Neural cell (in vitro differentiated cells): ENCODE results near the gene LEP. TPM values are rescaled to one million over a fixed set of nuclear protein-coding genes. Genes with fewer than 3 reads are reported as not detected.

ENCODE experiments used
- H2AFZ ChIP-seq: fragments of 200-600, 300-800 bp; sonication (generic), shearing (Covaris generic); 2 replicates; pipeline ENCODE4 v1.6.0; 2014; ENCODE audit warnings: low read depth, mild to moderate bottlenecking, antibody characterized with exemption, low read length, moderate library complexity
- H3F3A ChIP-seq: fragments of 200-600 bp; shearing (Covaris generic); 2 replicates; pipeline ENCODE4 v1.6.1; 2016; ENCODE audit warnings: mild to moderate bottlenecking, moderate library complexity, mixed read lengths, antibody characterized with exemption, low read length; ENCODE audit not compliant: insufficient read depth, poor library complexity, severe bottlenecking
- H3K27ac ChIP-seq: fragments of 200-600, 300-800 bp; sonication (generic), shearing (Covaris generic); 2 replicates; pipeline ENCODE4 v1.5.1; 2014; ENCODE audit warnings: mild to moderate bottlenecking, low read length, moderate library complexity
- H3K27me3 ChIP-seq: fragments of 300-800, 200-600 bp; sonication (generic), shearing (Covaris generic); 2 replicates; pipeline ENCODE4 v1.6.0; 2014; ENCODE audit warnings: mild to moderate bottlenecking, low read depth, low read length, moderate library complexity; ENCODE audit not compliant: insufficient read depth
- H3K36me3 ChIP-seq: fragments of 300-800, 200-600 bp; sonication (generic), shearing (Covaris generic); 2 replicates; pipeline ENCODE4 v1.5.1; 2014; ENCODE audit warnings: mild to moderate bottlenecking, antibody characterized with exemption, low read length, moderate library complexity; ENCODE audit not compliant: insufficient read depth
- H3K4me2 ChIP-seq: fragments of 300-800, 200-600 bp; sonication (generic), shearing (Covaris generic); 2 replicates; pipeline ENCODE4 v1.6.0; 2014; ENCODE audit warnings: mild to moderate bottlenecking, low read length
- H3K4me3 ChIP-seq: fragments of 300-800, 200-600 bp; sonication (generic), shearing (Covaris generic); 2 replicates; pipeline ENCODE4 v1.5.1; 2014; ENCODE audit warnings: mild to moderate bottlenecking, low read length, moderate library complexity
- H3K79me2 ChIP-seq: fragments of 200-600 bp; shearing (Covaris generic); replicated peaks from 2 replicates; pipeline ENCODE4 v1.6.0; 2014; ENCODE audit warnings: mild to moderate bottlenecking, low read length, moderate library complexity; ENCODE audit not compliant: insufficient read depth
- H3K9ac ChIP-seq: fragments of 300-800, 200-600 bp; sonication (generic), shearing (Covaris generic); 2 replicates; pipeline ENCODE4 v1.6.1; 2016; ENCODE audit warnings: mild to moderate bottlenecking, low read length, mixed read lengths
- H3K9me2 ChIP-seq: fragments of 200-600 bp; shearing (Covaris generic); 2 replicates; pipeline ENCODE4 v1.6.1; 2016; ENCODE audit warnings: mild to moderate bottlenecking, low read length, mixed read lengths; ENCODE audit not compliant: insufficient read depth
- H3K9me3 ChIP-seq: fragments of 200-600, 300-800 bp; sonication (generic), shearing (Covaris generic); 2 replicates; pipeline ENCODE4 v1.6.1; 2016; ENCODE audit warnings: mild to moderate bottlenecking, mixed run types, low read length, moderate library complexity, mixed read lengths
- H4K20me1 ChIP-seq: fragments of 200-600 bp; shearing (Covaris generic); 2 replicates; pipeline ENCODE4 v1.6.1; 2016; ENCODE audit warnings: mild to moderate bottlenecking, mixed run types; ENCODE audit not compliant: insufficient read depth
- CTCF ChIP-seq: fragments of 450-650 bp; IDR thresholded peaks from 2 replicates; pipeline ENCODE4 v1.5.1; 2014; ENCODE audit warnings: antibody characterized with exemption, mild to moderate bottlenecking, moderate library complexity; ENCODE audit not compliant: poor library complexity, severe bottlenecking
- EP300 ChIP-seq: fragments of 450-650 bp; conservative IDR thresholded peaks from 2 replicates; pipeline ENCODE4 v1.6.1; 2014; ENCODE audit warnings: antibody characterized with exemption, mild to moderate bottlenecking, moderate library complexity; ENCODE audit not compliant: poor library complexity, severe bottlenecking
- EZH2 ChIP-seq: fragments of 200-600, 300-800 bp; shearing (Covaris generic), sonication (generic); IDR thresholded peaks from 2 replicates; pipeline ENCODE4 v1.6.1; 2014; ENCODE audit warnings: antibody characterized with exemption, low read length, borderline replicate concordance, mild to moderate bottlenecking; ENCODE audit not compliant: insufficient read depth, poor library complexity, severe bottlenecking
- MXI1 ChIP-seq: fragments of 450-650 bp; conservative IDR thresholded peaks from 2 replicates; pipeline ENCODE4 v1.6.1; 2014; ENCODE audit warnings: antibody characterized with exemption, mild to moderate bottlenecking; ENCODE audit not compliant: poor library complexity, severe bottlenecking
- POLR2AphosphoS5 ChIP-seq: IDR thresholded peaks from 2 replicates; pipeline ENCODE4 v1.6.1; 2012
- RAD21 ChIP-seq: fragments of 450-650 bp; conservative IDR thresholded peaks from 2 replicates; pipeline ENCODE4 v1.6.1; 2014; ENCODE audit warnings: antibody characterized with exemption, mild to moderate bottlenecking, moderate library complexity
- REST ChIP-seq: IDR thresholded peaks from 2 replicates; pipeline ENCODE4 v1.6.1; 2012; ENCODE audit warnings: borderline replicate concordance
- SMC3 ChIP-seq: fragments of 450-650 bp; conservative IDR thresholded peaks from 2 replicates; pipeline ENCODE4 v1.6.1; 2014; ENCODE audit warnings: antibody characterized with exemption, mild to moderate bottlenecking, moderate library complexity; ENCODE audit not compliant: poor library complexity
- TAF1 ChIP-seq: IDR thresholded peaks from 2 replicates; pipeline ENCODE4 v1.6.1; 2012; ENCODE audit warnings: low read depth
- polyA plus RNA-seq: library from polyadenylated mRNA; depleted of rRNA; stranded (reverse); fragments of >200 nt; gene quantifications from 2 replicates; pipeline ENCODE4 v1.2.3, GENCODE V29; 2014

LEP gene
- polyA plus RNA-seq, 1 donor from 2014 or later = not detected

GRCh38 chr7:128209229-128210035, 31.6 kb upstream of the LEP start:
- H3F3A ChIP-seq = no peaks in the 10 kb centered on the region
- H4K20me1 ChIP-seq = no peaks in the 10 kb centered on the region
- no peaks in the 10 kb centered on the region for H3K9me2 ChIP-seq
- H3K4me2 ChIP-seq = no peak overlapping the region
- peak; percentile 40 for TF ChIP-seq MXI1
- TF ChIP-seq EZH2 = no peak
- no peak for TF ChIP-seq TAF1
- no peak for TF ChIP-seq REST
- no peak for TF ChIP-seq EP300
- TF ChIP-seq POLR2AphosphoS5 = no peak
- peak; percentile 100 for TF ChIP-seq RAD21
- TF ChIP-seq SMC3 = peak; percentile 100
- peak; percentile 99 for TF ChIP-seq CTCF
- no peaks in the 10 kb centered on the region for H3K36me3 ChIP-seq
- no peak overlapping the region for H3K9ac ChIP-seq
- H3K4me3 ChIP-seq = no peak overlapping the region
- H3K9me3 ChIP-seq = no peaks in the 10 kb centered on the region
- H3K27ac ChIP-seq = no peak overlapping the region
- H2AFZ ChIP-seq = no peak overlapping the region
- no peaks in the 10 kb centered on the region for H3K27me3 ChIP-seq
- no peaks in the 10 kb centered on the region for H3K79me2 ChIP-seq

GRCh38 chr7:128210036-128210347, 31.1 kb upstream of the LEP start:
- TF ChIP-seq CTCF (no peak), EZH2 (no peak), EP300 (no peak)

More at GRCh38 chr7:128210036-128210347, 31.1 kb upstream of the LEP start:
- no peak overlapping the region for H3K4me3 ChIP-seq
- no peak overlapping the region for H3K4me2 ChIP-seq
- H4K20me1 ChIP-seq = no peaks in the 10 kb centered on the region
- no peak overlapping the region for H3K9ac ChIP-seq
- H3K79me2 ChIP-seq = no peaks in the 10 kb centered on the region
- no peaks in the 10 kb centered on the region for H3F3A ChIP-seq
- no peaks in the 10 kb centered on the region for H3K36me3 ChIP-seq
- H3K9me2 ChIP-seq = no peaks in the 10 kb centered on the region
- H3K27ac ChIP-seq = no peak overlapping the region
- H2AFZ ChIP-seq = no peak overlapping the region
- H3K9me3 ChIP-seq = no peaks in the 10 kb centered on the region
- no peaks in the 10 kb centered on the region for H3K27me3 ChIP-seq
